GM23338 (cell line): ENCODE data around the gene MAGEA4.

Source experiments
- EZH2 ChIP-seq: fragments of 200-600 bp; sonication (generic); IDR thresholded peaks from one replicate; pipeline ENCODE4 v1.8.0; 2017; ENCODE audit warnings: antibody characterized with exemption, mild to moderate bottlenecking, low read depth; ENCODE audit not compliant: unreplicated experiment
- EZH2phosphoT487 ChIP-seq: fragments of 200-600 bp; sonication (generic); IDR thresholded peaks from one replicate; pipeline ENCODE4 v1.8.1; 2018; ENCODE audit warnings: antibody characterized with exemption; ENCODE audit not compliant: unreplicated experiment
- JUNB ChIP-seq: IDR thresholded peaks from one replicate; pipeline ENCODE4 v1.6.1; 2016; ENCODE audit warnings: antibody characterized with exemption; ENCODE audit not compliant: unreplicated experiment
- POLR2AphosphoS5 ChIP-seq: IDR thresholded peaks from 2 replicates; pipeline ENCODE4 v1.6.1; 2016; ENCODE audit warnings: antibody characterized with exemption, low read depth
- REST ChIP-seq: IDR thresholded peaks from one replicate; pipeline ENCODE4 v1.6.1; 2018; ENCODE audit warnings: antibody characterized with exemption; ENCODE audit not compliant: unreplicated experiment
- ZNF462 ChIP-seq: fragments of 250-450 bp; sonication (Bioruptor Pico); IDR thresholded peaks from 2 replicates; pipeline ENCODE4 v1.5.0; 2020; ENCODE audit warnings: mild to moderate bottlenecking, moderate library complexity
- TF ChIP-seq, protein P1 (sequence below), 2 experiments: fragments of 200-600 bp in 1 of 2; sonication (generic) in 1 of 2; conservative IDR thresholded peaks; 2 replicates each; pipeline versions ENCODE4 v1.5.1 to v1.6.1; 2016 to 2017; ENCODE audit warnings: antibody characterized with exemption in 2 of 2, low read depth in 2 of 2, mild to moderate bottlenecking in 2 of 2, moderate library complexity in 1 of 2

GRCh38 chrX:151896734-151897474 is 15.8 kb upstream of the MAGEA4 start:
- TF ChIP-seq, protein P1, sequence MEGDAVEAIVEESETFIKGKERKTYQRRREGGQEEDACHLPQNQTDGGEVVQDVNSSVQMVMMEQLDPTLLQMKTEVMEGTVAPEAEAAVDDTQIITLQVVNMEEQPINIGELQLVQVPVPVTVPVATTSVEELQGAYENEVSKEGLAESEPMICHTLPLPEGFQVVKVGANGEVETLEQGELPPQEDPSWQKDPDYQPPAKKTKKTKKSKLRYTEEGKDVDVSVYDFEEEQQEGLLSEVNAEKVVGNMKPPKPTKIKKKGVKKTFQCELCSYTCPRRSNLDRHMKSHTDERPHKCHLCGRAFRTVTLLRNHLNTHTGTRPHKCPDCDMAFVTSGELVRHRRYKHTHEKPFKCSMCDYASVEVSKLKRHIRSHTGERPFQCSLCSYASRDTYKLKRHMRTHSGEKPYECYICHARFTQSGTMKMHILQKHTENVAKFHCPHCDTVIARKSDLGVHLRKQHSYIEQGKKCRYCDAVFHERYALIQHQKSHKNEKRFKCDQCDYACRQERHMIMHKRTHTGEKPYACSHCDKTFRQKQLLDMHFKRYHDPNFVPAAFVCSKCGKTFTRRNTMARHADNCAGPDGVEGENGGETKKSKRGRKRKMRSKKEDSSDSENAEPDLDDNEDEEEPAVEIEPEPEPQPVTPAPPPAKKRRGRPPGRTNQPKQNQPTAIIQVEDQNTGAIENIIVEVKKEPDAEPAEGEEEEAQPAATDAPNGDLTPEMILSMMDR (conservative IDR thresholded peaks at IDR 0.05; ENCODE audit: low read depth in 2 of 2), result no peak
- TF ChIP-seq POLR2AphosphoS5 (no peak), EZH2 (no peak), ZNF462 (CRISPR knock-in tag) (no peak), REST (no peak), JUNB (no peak), EZH2phosphoT487 (no peak)
